ENCODE measurements around the gene EPN2.
"Not testable (repeated sequence)": the region's sequence is repeated elsewhere in the genome, so short reads cannot be mapped to it uniquely, and the experiment has no call there.

The EPN2 gene

DNA sequence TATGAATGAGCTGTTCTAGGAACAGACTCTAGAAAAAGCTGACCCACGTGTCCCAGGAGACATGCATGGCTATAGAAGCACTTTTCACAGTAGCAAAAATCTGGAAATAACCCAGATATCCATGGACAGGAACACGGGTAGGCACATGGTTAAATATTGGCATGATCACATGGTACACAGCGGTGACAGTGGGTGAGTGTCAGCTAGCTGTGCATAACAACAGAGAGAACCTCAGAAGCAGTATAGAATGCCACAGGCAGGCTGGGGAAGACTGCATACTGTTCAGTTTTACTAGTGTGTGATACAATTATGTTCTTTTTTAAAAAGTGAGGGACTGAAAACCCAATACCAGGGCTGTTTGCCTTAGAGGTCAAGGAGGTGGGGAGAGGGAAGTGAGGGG lies 31.4 kb downstream of the EPN2 start:
- DNase-seq (ENCODE audit: low spot score), result no peak

DNA sequence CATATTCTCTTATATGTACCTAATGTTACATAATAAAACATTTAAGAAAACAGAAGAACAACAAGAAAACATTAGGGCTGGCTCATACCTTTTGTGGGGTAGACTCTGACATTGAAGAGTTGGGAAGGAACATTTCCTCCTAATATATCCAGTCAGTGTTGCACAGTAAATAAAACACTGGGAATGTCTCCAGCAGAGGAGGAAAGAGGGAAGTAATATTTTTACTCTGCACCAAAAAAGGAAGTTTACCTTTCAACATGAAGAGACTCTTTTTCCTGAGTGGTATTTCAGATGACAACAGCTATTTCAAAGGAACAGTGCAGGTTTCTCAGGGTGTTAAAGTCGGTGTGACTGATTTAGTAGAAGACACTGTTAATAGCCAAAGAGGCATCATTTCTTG lies 31.9 kb downstream of the EPN2 start:
- no peak for DNase-seq (ENCODE audit: low spot score)

GRCh38 chr17:19269641-19270040 lies 32.5 kb downstream of the EPN2 start:
- no peak for DNase-seq (ENCODE audit: low spot score)

DNA sequence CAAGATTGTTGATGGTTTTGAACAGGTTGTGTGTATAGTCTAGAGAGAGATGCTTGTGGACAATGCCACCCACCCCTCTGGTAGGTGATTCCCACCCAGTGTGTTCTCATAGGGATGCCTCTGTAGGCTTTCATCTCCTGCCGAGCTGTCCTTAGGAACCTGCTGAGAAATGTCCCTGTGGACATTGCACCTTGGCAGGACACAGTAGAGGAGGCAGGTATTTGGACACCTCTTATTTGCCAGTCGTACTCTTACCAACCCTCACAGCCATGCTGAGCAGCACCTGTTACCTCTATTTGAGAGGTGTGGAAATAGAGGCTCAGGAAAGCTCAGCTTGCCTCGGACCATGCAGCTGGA lies 33.2 kb downstream of the EPN2 start:
- DNase-seq (ENCODE audit: low spot score), result no peak

GRCh38 chr17:19270704-19271611 lies 33.8 kb downstream of the EPN2 start:
- DNase-seq (ENCODE audit: low spot score), result no peak

DNA sequence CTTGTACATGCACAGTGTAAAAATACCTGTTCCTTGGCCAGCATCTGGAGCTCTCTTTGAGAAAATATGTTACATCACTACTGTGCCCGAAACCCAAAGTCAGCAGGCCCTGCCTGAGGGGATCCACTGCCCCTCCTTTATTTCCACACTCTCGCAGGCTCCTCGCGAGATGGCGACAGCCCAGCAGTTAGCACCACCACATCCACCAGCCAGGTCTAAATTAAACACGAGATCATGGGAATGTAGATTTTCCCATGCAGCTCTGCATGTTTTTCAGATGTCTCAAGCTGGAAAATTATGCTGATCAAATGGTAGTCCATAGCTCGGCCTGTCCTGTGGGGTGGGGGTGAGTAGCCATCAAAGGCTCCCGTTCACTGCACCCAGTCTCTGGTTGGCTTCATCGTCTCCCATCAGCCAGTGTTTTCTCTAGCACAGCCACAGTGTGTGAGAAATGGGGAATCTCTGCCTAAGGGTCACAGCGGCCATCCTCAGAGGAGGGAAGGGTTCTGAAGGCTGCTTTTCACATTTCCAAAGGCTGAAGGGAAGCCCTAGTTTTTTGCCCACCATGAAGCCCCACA lies 34.7 kb downstream of the EPN2 start:
- no peak for DNase-seq (ENCODE audit: low spot score)

GRCh38 chr17:19273731-19274130 lies 36.6 kb downstream of the EPN2 start:
- DNase-seq (ENCODE audit: low spot score), result no peak

DNA sequence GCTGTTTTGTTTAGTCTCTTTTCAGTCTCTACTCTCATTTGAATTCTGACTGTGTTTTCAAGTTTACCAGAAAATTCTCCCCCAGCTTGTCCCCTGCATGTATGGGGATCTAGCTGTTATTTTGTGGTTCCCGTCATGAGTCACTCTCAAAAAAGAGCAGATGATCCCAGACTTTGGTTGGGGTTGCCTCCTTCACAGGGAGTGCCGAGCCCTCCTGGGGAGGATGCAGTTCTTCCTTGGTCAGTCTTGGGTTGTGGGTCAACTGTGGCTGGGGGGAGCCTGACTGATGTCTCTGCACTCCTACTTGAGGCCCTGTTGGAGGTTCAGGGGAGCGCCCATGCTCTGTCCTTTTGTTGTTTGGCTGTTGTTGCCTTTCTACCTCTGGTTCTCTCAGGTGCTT lies 37.7 kb downstream of the EPN2 start:
- no peak for DNase-seq (ENCODE audit: low spot score)

- no peak for DNase-seq (ENCODE audit: low spot score)
Measured at GRCh38 chr17:19275457-19276127, 38.4 kb downstream of the EPN2 start.

DNA sequence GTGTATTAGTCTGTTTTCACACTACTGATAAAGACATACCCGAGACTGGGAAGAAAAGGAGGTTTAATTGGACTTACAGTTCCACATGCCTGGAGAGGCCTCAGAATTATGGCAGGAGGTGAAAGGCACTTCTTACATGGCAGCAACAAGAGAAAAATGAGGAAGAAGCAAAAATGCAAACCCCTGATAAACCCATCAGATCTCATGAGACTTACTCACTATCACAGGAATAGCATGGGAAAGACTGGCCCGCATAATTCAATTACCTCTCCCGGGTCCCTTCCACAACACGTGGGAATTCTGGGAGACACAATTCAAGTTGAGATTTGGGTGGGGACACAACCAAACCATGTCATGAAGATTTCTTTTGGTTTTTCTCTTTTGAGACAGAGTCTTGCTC lies 41.1 kb downstream of the EPN2 start:
- DNase-seq (ENCODE audit: low spot score), result not testable (repeated sequence)

DNA sequence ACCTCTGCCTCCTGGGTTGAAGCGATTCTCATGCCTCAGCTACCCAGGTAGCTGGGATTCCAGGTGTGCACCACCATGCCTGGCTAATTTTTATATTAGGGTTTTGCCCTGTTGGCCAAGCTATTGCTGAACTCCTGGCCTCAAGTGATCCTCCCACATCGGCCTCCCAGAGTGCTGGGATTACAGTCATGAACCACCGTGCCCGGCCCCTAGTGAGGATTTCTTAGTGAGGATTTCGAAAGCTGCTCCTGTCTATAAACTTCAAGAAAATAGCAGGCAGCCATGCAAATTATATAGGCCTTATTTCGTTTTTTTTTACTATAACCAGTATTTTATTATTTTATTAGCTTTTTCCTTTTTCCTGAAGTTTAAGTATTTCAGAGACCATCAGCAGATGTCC lies 41.6 kb downstream of the EPN2 start:
- DNase-seq (ENCODE audit: low spot score), result no peak

- DNase-seq (ENCODE audit: low spot score), result no peak
Measured at GRCh38 chr17:19281161-19281560, 44.0 kb downstream of the EPN2 start.

DNA sequence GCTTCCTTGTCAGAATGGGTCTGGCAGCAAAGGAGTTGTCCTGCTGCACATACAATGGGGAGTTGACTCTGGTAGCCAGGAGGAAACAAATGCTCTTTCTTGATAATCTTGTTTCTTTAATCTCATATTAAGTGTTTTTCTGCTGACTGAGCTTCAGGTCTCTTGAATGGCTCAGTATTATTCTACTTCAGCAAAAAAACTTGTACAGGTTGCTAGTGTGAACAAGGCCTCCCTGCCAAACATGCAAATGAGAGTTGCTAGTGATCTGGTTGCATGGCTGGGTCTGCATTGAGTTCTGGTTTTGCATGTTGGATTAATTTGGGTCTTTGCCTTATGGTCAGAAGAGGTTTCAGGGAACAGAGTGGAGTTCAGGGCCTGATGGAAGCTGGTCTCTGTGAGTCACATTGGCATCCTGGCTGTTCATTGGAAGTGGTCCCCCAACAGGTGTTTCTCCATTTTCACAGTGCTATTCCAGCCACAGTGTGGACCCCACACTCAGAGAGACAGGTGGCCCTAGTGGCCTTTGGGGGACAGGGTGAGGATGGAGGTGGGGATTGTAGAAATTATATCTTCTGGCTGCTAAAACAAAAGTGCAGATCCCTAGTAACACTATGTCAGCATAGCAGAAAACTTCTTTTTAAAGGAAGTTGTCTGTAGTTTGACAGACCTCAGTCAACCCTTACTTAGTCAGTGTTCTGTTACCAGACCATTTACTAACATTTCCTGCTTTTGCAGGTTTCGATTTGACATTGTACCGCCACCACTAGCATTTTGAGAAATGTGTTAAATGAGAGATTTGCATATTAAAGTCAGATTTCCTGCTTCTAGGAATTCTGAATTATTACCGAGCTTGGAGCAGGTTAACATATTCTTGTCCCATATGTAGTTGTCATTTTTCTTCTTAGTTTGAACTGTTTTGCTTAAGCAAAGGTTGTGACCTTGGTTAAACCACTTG lies 47.1 kb downstream of the EPN2 start:
- DNase-seq (ENCODE audit: low spot score), result peak; percentile 78

- no peak for DNase-seq (ENCODE audit: low spot score)
Measured at GRCh38 chr17:19285213-19285900, 48.2 kb downstream of the EPN2 start.

GRCh38 chr17:19286751-19287341 lies 49.7 kb downstream of the EPN2 start:
- DNase-seq (ENCODE audit: low spot score), result no peak

- DNase-seq (ENCODE audit: low spot score), result no peak
Measured at GRCh38 chr17:19287651-19288050, 50.5 kb downstream of the EPN2 start.

GRCh38 chr17:19288453-19288852 lies 51.3 kb downstream of the EPN2 start:
- no peak for DNase-seq (ENCODE audit: low spot score)

GRCh38 chr17:19290066-19290705 lies 53.0 kb downstream of the EPN2 start:
- DNase-seq (ENCODE audit: low spot score), result no peak

GRCh38 chr17:19291646-19292376 lies 54.6 kb downstream of the EPN2 start:
- no peak for DNase-seq (ENCODE audit: low spot score)

DNA sequence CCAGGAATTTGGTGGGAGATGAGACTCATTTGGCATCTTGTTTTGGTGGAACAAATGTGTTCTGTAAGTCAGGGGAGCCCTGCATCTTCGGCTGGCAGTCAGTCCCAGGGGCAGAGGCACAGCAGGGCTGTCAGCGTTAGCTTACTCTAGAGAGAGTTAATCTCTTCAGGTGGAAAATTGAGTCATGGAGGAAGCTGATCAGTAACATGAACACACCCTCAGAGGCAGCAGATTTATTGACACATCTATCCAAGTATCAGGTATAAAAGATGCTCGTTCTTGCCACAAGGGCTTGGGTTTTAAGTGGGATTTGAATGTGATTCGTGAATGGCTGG lies 55.2 kb downstream of the EPN2 start:
- no peak for DNase-seq (ENCODE audit: low spot score)
